ENCODE data around the gene RSU1. TPM values are rescaled to one million over a fixed set of nuclear protein-coding genes. Genes with fewer than 3 reads are reported as not detected.

RSU1 gene
- total RNA-seq, 1 experiment from 2014 or later = 29.5 TPM

DNA sequence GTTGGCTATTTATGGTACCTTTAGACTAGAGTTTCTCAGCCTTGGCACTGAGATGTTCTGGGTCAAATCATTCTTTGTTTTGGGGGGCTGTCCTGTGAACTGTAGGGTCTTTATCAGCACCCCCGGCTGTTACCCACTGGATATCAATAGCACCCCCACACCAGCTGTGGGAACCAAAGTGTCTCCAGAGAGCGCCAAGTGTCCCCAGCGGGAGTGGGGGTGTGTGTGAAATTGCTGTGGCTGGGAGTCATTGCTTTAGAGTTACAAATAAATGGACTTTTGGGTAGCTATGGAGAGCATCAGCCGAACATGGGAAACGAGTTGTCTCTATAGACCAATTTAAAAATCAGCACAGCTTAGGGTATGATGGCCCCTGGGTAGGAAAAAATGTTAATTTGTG, 184.2 kb downstream of the RSU1 start:
- POLR2A ChIA-PET = no interaction called here
- DNase-seq (ENCODE audit: low read depth, low spot score) = no peak
- Histone ChIP-seq H3K36me3 (ENCODE audit: control insufficient read depth in 1 of 2, insufficient read depth in 2 of 2, low read length in 2 of 2) (no peaks in the 10 kb centered on the region), H2AFZ (ENCODE audit: low read depth, low read length, poor library complexity, severe bottlenecking) (no peak overlapping the region), H3K9me3 (ENCODE audit: control insufficient read depth in 1 of 2, insufficient read depth in 1 of 2, low read depth in 1 of 2, low read length in 2 of 2) (no peaks in the 10 kb centered on the region), H3K79me2 (ENCODE audit: insufficient read depth, low read length) (no peaks in the 10 kb centered on the region), H3K27me3 (ENCODE audit: insufficient read depth, low read length) (no peaks in the 10 kb centered on the region), H3K27ac (ENCODE audit: low read depth, low read length) (no peak overlapping the region), H3K4me1 (ENCODE audit: control insufficient read depth in 1 of 2, insufficient read depth in 2 of 2, low read length in 2 of 2) (no peaks in the 10 kb centered on the region), H3K4me3 (replicated peaks in 1 of 2; ENCODE audit: low read depth in 1 of 2, low read length in 2 of 2) (no peak overlapping the region), H3K4me2 (ENCODE audit: low read length) (no peak overlapping the region), H3K9ac (ENCODE audit: low read length) (no peak overlapping the region), H3K9me2 (ENCODE audit: insufficient read depth) (no peaks in the 10 kb centered on the region), H4K20me1 (ENCODE audit: insufficient read depth) (no peaks in the 10 kb centered on the region)
- intact Hi-C loops (cut with micrococcal nuclease) = no loop called here
- ATAC-seq = no peak
- CTCF ChIA-PET = no interaction called here
- no peak for TF ChIP-seq CEBPB (IDR thresholded peaks at IDR 0.05; ENCODE audit: low read depth)
- TF ChIP-seq ZBTB33 (IDR thresholded peaks at IDR 0.05; ENCODE audit: extremely low read depth, insufficient replicate concordance, low read length) = no peak
- no peak for TF ChIP-seq EZH2phosphoT487 (IDR thresholded peaks at IDR 0.05; ENCODE audit: borderline replicate concordance)
- no peak for TF ChIP-seq YY1 (IDR thresholded peaks at IDR 0.05; ENCODE audit: extremely low read depth, insufficient replicate concordance, low read depth, low read length)
- TF ChIP-seq, protein P1, sequence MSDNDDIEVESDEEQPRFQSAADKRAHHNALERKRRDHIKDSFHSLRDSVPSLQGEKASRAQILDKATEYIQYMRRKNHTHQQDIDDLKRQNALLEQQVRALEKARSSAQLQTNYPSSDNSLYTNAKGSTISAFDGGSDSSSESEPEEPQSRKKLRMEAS (IDR thresholded peaks at IDR 0.05) = no peak
- no peak for TF ChIP-seq SP1 (IDR thresholded peaks at IDR 0.05; ENCODE audit: low read depth)
- no peak for TF ChIP-seq ZFX (IDR thresholded peaks at IDR 0.05)
- no peak for TF ChIP-seq JUND (IDR thresholded peaks at IDR 0.05)
- no peak for TF ChIP-seq CBX3 (IDR thresholded peaks at IDR 0.05; ENCODE audit: low read depth)
- TF ChIP-seq, protein P2, sequence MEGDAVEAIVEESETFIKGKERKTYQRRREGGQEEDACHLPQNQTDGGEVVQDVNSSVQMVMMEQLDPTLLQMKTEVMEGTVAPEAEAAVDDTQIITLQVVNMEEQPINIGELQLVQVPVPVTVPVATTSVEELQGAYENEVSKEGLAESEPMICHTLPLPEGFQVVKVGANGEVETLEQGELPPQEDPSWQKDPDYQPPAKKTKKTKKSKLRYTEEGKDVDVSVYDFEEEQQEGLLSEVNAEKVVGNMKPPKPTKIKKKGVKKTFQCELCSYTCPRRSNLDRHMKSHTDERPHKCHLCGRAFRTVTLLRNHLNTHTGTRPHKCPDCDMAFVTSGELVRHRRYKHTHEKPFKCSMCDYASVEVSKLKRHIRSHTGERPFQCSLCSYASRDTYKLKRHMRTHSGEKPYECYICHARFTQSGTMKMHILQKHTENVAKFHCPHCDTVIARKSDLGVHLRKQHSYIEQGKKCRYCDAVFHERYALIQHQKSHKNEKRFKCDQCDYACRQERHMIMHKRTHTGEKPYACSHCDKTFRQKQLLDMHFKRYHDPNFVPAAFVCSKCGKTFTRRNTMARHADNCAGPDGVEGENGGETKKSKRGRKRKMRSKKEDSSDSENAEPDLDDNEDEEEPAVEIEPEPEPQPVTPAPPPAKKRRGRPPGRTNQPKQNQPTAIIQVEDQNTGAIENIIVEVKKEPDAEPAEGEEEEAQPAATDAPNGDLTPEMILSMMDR (IDR thresholded peaks at IDR 0.05 in 2 of 3, conservative IDR thresholded peaks at IDR 0.05 in 1 of 3; ENCODE audit: borderline replicate concordance in 1 of 3, insufficient read depth in 1 of 3, low read depth in 2 of 3, low read length in 2 of 3) = no peak
- no peak for TF ChIP-seq RAD21 (IDR thresholded peaks at IDR 0.05; ENCODE audit: low read depth)
- no peak for TF ChIP-seq ZNF274 (IDR thresholded peaks at IDR 0.05; ENCODE audit: low read depth, low read length)
- no peak for TF ChIP-seq TCF7L2 (IDR thresholded peaks at IDR 0.05; ENCODE audit: borderline replicate concordance, extremely low read depth, insufficient read depth, insufficient read length)
- TF ChIP-seq FOSL1 (IDR thresholded peaks at IDR 0.05; ENCODE audit: low read depth) = no peak
- TF ChIP-seq POLR2AphosphoS5 (IDR thresholded peaks at IDR 0.05; ENCODE audit: low read depth, low read length) = no peak
- no TSS peak for BruUV-seq (replicated peaks)
- RAD21 ChIA-PET (ENCODE audit: low non-redundant PET in 1 of 2, low total read pairs in 2 of 2, uncharacterized antibody in 2 of 2, unreplicated experiment in 2 of 2) = no interaction called here
